Mammary epithelial cell (primary cell): ENCODE results near the gene HHAT.

Experiments
- CTCF ChIP-seq, 2 donors: IDR thresholded peaks in 1 of 2; conservative IDR thresholded peaks in 1 of 2; 2 replicates each; pipeline ENCODE4 v1.5.1; 2011 to 2012; ENCODE audit warnings: inconsistent platforms in 2 of 2, low read length in 2 of 2, mild to moderate bottlenecking in 2 of 2, control low read depth in 1 of 2, low read depth in 1 of 2; ENCODE audit not compliant: insufficient read depth in 1 of 2; ENCODE audit errors: extremely low read depth in 1 of 2
- EZH2 ChIP-seq: IDR thresholded peaks from 2 replicates; pipeline ENCODE4 v1.6.1; 2012; ENCODE audit warnings: low read length, inconsistent platforms, borderline replicate concordance

GRCh38 chr1:210310562-210311153, 18.0 kb upstream of the HHAT start:
- no peak for TF ChIP-seq CTCF (conservative IDR thresholded peaks at IDR 0.05 in 1 of 2, IDR thresholded peaks at IDR 0.05 in 1 of 2; ENCODE audit: extremely low read depth in 1 of 2, insufficient read depth in 1 of 2, low read depth in 1 of 2, low read length in 2 of 2)
- no peak for TF ChIP-seq EZH2
